IMR-90 (cell line): ENCODE data around the gene SUSD6. TPM values are rescaled to one million over a fixed set of nuclear protein-coding genes. Genes with fewer than 3 reads are reported as not detected.

ENCODE experiments used
- ATAC-seq: fragments of 200-7000 bp; cut with Tn5 transposase; 2 replicates; pipeline ENCODE4 v1.9.1; 2020; ENCODE audit warnings: low read depth, mild to moderate bottlenecking, moderate library complexity
- BruUV-seq: library from RNA; stranded (reverse); fragments of 400-500 nt; replicated peaks from 2 replicates; lab custom pipeline; 2021; lab: Mats Ljungman, UMichigan
- CTCF ChIA-PET: fragments of 300-600 bp; formaldehyde crosslinking; extraction: SDS; loops from one replicate; lab custom pipeline; 2021; ENCODE audit warnings: antibody characterized with exemption; lab: Yijun Ruan, JAX
- POLR2A ChIA-PET: fragments of 300-600 bp; sonication (Branson Sonifier 250); formaldehyde crosslinking; loops from one replicate; lab custom pipeline; 2022; ENCODE audit warnings: antibody characterized with exemption; ENCODE audit not compliant: unreplicated experiment; lab: Charles Lee
- DNase-seq: peaks from one replicate; pipeline ENCODE4 v3.0.0; 2013
- H2AFZ ChIP-seq: replicated peaks from 2 replicates; pipeline ENCODE3; 2013; ENCODE audit warnings: low read length, mild to moderate bottlenecking; ENCODE audit not compliant: poor library complexity
- H2AK5ac ChIP-seq: 2 replicates; pipeline ENCODE4 v1.6.1; 2013; ENCODE audit warnings: low read depth, low read length, inconsistent platforms
- H2AK9ac ChIP-seq: replicated peaks from 2 replicates; pipeline ENCODE3; 2013; ENCODE audit warnings: mild to moderate bottlenecking, low read depth, low read length, moderate library complexity; ENCODE audit not compliant: poor library complexity
- H2BK120ac ChIP-seq: 2 replicates; pipeline ENCODE4 v1.6.1; 2013; ENCODE audit warnings: low read depth, low read length, inconsistent platforms
- H2BK15ac ChIP-seq: 3 replicates; pipeline ENCODE4 v1.6.1; 2013; ENCODE audit warnings: low read depth, low read length, inconsistent platforms
- H2BK20ac ChIP-seq: 2 replicates; pipeline ENCODE4 v1.6.1; 2013; ENCODE audit warnings: low read depth, mild to moderate bottlenecking, inconsistent platforms, low read length, moderate library complexity
- H2BK5ac ChIP-seq: 2 replicates; pipeline ENCODE4 v1.6.1; 2013; ENCODE audit warnings: mild to moderate bottlenecking, low read depth, low read length, inconsistent platforms; ENCODE audit not compliant: poor library complexity, severe bottlenecking
- H3K14ac ChIP-seq: replicated peaks from 2 replicates; pipeline ENCODE4 v1.6.1; 2013; ENCODE audit warnings: low read depth, low read length, inconsistent platforms
- H3K18ac ChIP-seq: 2 replicates; pipeline ENCODE4 v1.6.1; 2013; ENCODE audit warnings: low read depth, low read length, control low read depth
- H3K23ac ChIP-seq: 2 replicates; pipeline ENCODE4 v1.6.1; 2013; ENCODE audit warnings: low read depth, low read length, inconsistent platforms
- H3K27ac ChIP-seq: 2 replicates; pipeline ENCODE4 v1.5.1; 2013; ENCODE audit warnings: mild to moderate bottlenecking, control low read depth, low read length; ENCODE audit not compliant: insufficient read depth
- H3K27me3 ChIP-seq: 2 replicates; pipeline ENCODE4 v1.6.1; 2013; ENCODE audit warnings: low read length; ENCODE audit not compliant: control insufficient read depth, insufficient read depth
- H3K36me3 ChIP-seq: 2 replicates; pipeline ENCODE4 v1.6.1; 2013; ENCODE audit warnings: low read length, mixed read lengths; ENCODE audit not compliant: control insufficient read depth, insufficient read depth
- H3K4ac ChIP-seq: 2 replicates; pipeline ENCODE4 v1.6.1; 2013; ENCODE audit warnings: low read depth, low read length, inconsistent platforms
- H3K4me1 ChIP-seq: 2 replicates; pipeline ENCODE4 v1.6.1; 2013; ENCODE audit warnings: low read length, mixed read lengths; ENCODE audit not compliant: control insufficient read depth, insufficient read depth
- H3K4me2 ChIP-seq: 2 replicates; pipeline ENCODE4 v1.6.1; 2013; ENCODE audit warnings: low read depth, mild to moderate bottlenecking, control low read depth, low read length, moderate library complexity
- H3K4me3 ChIP-seq: 2 replicates; pipeline ENCODE4 v1.5.1; 2013; ENCODE audit warnings: low read depth, mild to moderate bottlenecking, control low read depth, low read length, moderate library complexity; ENCODE audit not compliant: insufficient read depth
- H3K56ac ChIP-seq: 2 replicates; pipeline ENCODE4 v1.6.1; 2013; ENCODE audit warnings: low read length, inconsistent platforms; ENCODE audit not compliant: insufficient read depth; ENCODE audit errors: extremely low read depth
- H3K79me1 ChIP-seq, 2 experiments: 2 replicates each; pipeline ENCODE4 v1.6.1; 2013; ENCODE audit warnings: low read length in 2 of 2, inconsistent platforms in 1 of 2, low read depth in 1 of 2
- H3K9ac ChIP-seq: 2 replicates; pipeline ENCODE4 v1.6.1; 2013; ENCODE audit warnings: low read depth, low read length, control low read depth
- H3K9me1 ChIP-seq: 2 replicates; pipeline ENCODE4 v1.6.1; 2013; ENCODE audit warnings: low read length, inconsistent platforms; ENCODE audit not compliant: insufficient read depth
- H3K9me3 ChIP-seq: 2 replicates; pipeline ENCODE4 v1.6.1; 2013; ENCODE audit warnings: low read length; ENCODE audit not compliant: control insufficient read depth, insufficient read depth
- H4K20me1 ChIP-seq: 2 replicates; pipeline ENCODE4 v1.6.1; 2013; ENCODE audit warnings: low read length, inconsistent platforms; ENCODE audit not compliant: insufficient read depth
- H4K5ac ChIP-seq: 2 replicates; pipeline ENCODE4 v1.6.1; 2013; ENCODE audit warnings: mild to moderate bottlenecking, low read depth, low read length, control low read depth
- H4K8ac ChIP-seq, 2 experiments: 2 replicates each; pipeline ENCODE4 v1.6.1; 2013; ENCODE audit warnings: low read depth in 2 of 2, low read length in 2 of 2, control low read depth in 1 of 2, inconsistent platforms in 1 of 2
- H4K91ac ChIP-seq: 2 replicates; pipeline ENCODE4 v1.6.1; 2013; ENCODE audit warnings: low read depth, low read length, inconsistent platforms; ENCODE audit not compliant: insufficient read depth
- BHLHE40 ChIP-seq: fragments of 150-350 bp; IDR thresholded peaks from 2 replicates; pipeline ENCODE4 v1.6.1; 2016; ENCODE audit warnings: mild to moderate bottlenecking, low read depth, low read length
- CHD1 ChIP-seq: IDR thresholded peaks from 2 replicates; pipeline ENCODE4 v1.6.1; 2012; ENCODE audit warnings: low read depth, low read length, improper control_type of control experiment
- FOS ChIP-seq: fragments of 150-350 bp; IDR thresholded peaks from 2 replicates; pipeline ENCODE4 v1.6.1; 2016; ENCODE audit warnings: low read depth, low read length
- MAFK ChIP-seq: IDR thresholded peaks from 2 replicates; pipeline ENCODE4 v1.6.1; 2012; ENCODE audit warnings: low read depth, low read length, improper control_type of control experiment
- MAZ ChIP-seq: IDR thresholded peaks from 2 replicates; pipeline ENCODE4 v1.6.1; 2012; ENCODE audit warnings: low read depth, mild to moderate bottlenecking, low read length, improper control_type of control experiment, moderate library complexity, borderline replicate concordance
- MXI1 ChIP-seq: IDR thresholded peaks from 2 replicates; pipeline ENCODE4 v1.6.1; 2012; ENCODE audit warnings: low read depth, mild to moderate bottlenecking, low read length, moderate library complexity, borderline replicate concordance
- NFE2L2 ChIP-seq: fragments of 150-350 bp; IDR thresholded peaks from 2 replicates; pipeline ENCODE4 v1.6.1; 2016; ENCODE audit warnings: low read depth, mild to moderate bottlenecking, low read length
- POLR2A ChIP-seq: IDR thresholded peaks from 2 replicates; pipeline ENCODE4 v1.6.1; 2012; ENCODE audit warnings: mild to moderate bottlenecking, low read depth, low read length
- RAD21 ChIP-seq: IDR thresholded peaks from 2 replicates; pipeline ENCODE4 v1.6.1; 2012; ENCODE audit warnings: low read length, improper control_type of control experiment
- RFX5 ChIP-seq: IDR thresholded peaks from 2 replicates; pipeline ENCODE4 v1.8.0; 2012; ENCODE audit warnings: low read depth, mild to moderate bottlenecking, low read length, moderate library complexity
- SMC3 ChIP-seq: fragments of 150-350 bp; IDR thresholded peaks from 2 replicates; pipeline ENCODE4 v1.6.1; 2016; ENCODE audit warnings: low read depth, mild to moderate bottlenecking, antibody characterized with exemption, low read length, moderate library complexity
- WGBS, 2 experiments: methylation state at CpG; one replicate each; pipeline versions ENCODE4 v1.1.5 to v1.1.7; 2013; ENCODE audit warnings: missing lambda C conversion rate in 2 of 2; ENCODE audit not compliant: insufficient read length in 1 of 2; ENCODE audit errors: extremely low coverage in 2 of 2; 5-methylcytosine and 5-hydroxymethylcytosine counted together
- dilution Hi-C: fragments of 300-500 bp; cut with HindIII; formaldehyde crosslinking; loops from one replicate; pipeline ENCODE4 v1.14.3; 2018; ENCODE audit warnings: low sequenced_read_pairs; ENCODE audit not compliant: unreplicated experiment
- in situ Hi-C: fragments of 300-500 bp; cut with MboI; formaldehyde crosslinking; loops from 3 replicates; pipeline ENCODE4 v1.14.3; 2019; ENCODE audit warnings: low sequenced_read_pairs, inconsistent platforms, mixed read lengths
- intact Hi-C: fragments of 100-400 bp; cut with micrococcal nuclease; formaldehyde crosslinking; loops from 2 replicates; pipeline ENCODE4 v1.10.0; 2022
- polyA plus RNA-seq, 3 experiments: library from polyadenylated mRNA; depleted of rRNA; stranded (reverse); fragments of >200 nt; gene quantifications; 2 replicates each; pipeline ENCODE4 v1.2.3, GENCODE V29; 2012; ENCODE audit warnings: low replicate concordance in 1 of 3
- total RNA-seq: library from RNA; depleted of rRNA; stranded (reverse); fragments of >200 nt; gene quantifications from 2 replicates; pipeline ENCODE4 v1.2.3, GENCODE V29; 2012
- TF ChIP-seq, protein P1 (sequence below): fragments of 150-350 bp; IDR thresholded peaks from 2 replicates; pipeline ENCODE4 v1.6.1; 2017; ENCODE audit warnings: mild to moderate bottlenecking, antibody characterized with exemption, low read length, low read depth

SUSD6 gene
- total and polyA plus RNA-seq, 2 of the 4 experiments (the other 2 are of a cell fraction): 2.3 to 10.1 TPM

GRCh38 chr14:69648480-69649451 is 37.4 kb downstream of the SUSD6 start:
- peak overlapping the region; percentile 40; the same call in 1 of the 2 replicates for H2AK5ac ChIP-seq
- peaks cover 42% of the 10 kb centered on the region for H3K9me1 ChIP-seq
- H4K20me1 ChIP-seq: peaks cover 62% of the 10 kb centered on the region
- ChIA-PET POLR2A (interaction anchor here (0.7 kb wide), 1 partner anchor 520 kb away, joined by 3 read pairs; no protein-coding TSS in a partner anchor), CTCF (interaction anchor here (0.6 kb wide), 1 partner anchor 23 kb away, joined by 3 read pairs; no protein-coding TSS in a partner anchor)
- peaks cover 36% of the 10 kb centered on the region for H3K4me1 ChIP-seq
- peak overlapping the region; percentile 67 for H2BK120ac ChIP-seq
- peak overlapping the region; percentile 85 for H2BK20ac ChIP-seq
- no peak overlapping the region for H3K9ac ChIP-seq
- no peak overlapping the region; the same call in 1 of the 2 replicates for H3K56ac ChIP-seq
- H3K4ac ChIP-seq: peak overlapping the region; percentile 57; the same call in 1 of the 2 replicates
- intact Hi-C loops: loop anchor here (5.0 kb wide), 1 partner anchor 36 kb away; the partner anchor contains the start of gene SUSD6
- peak overlapping the region; percentile 50; the same call in 1 of the 2 replicates for H3K27ac ChIP-seq
- WGBS, 2 experiments: no CpG with 5 or more reads among the region's 6 CpGs
- H4K5ac ChIP-seq: no peak overlapping the region
- peak overlapping the region; percentile 26; the same call in 1 of the 2 replicates for H4K91ac ChIP-seq
- H2BK15ac ChIP-seq: peak overlapping the region; percentile 62; the same call in 2 of the 3 replicates
- H3K14ac ChIP-seq: peak overlapping the region; percentile 5
- H4K8ac ChIP-seq: peak overlapping the region in 1 of 2 experiments; percentile 38; a peak in 1 of 4 replicates
- no peak overlapping the region for H3K4me3 ChIP-seq
- H3K79me1 ChIP-seq: peaks cover 43 to 85% of the 10 kb centered on the region in 2 experiments
- H3K4me2 ChIP-seq: peak overlapping the region; percentile 64
- no peaks in the 10 kb centered on the region for H3K27me3 ChIP-seq
- dilution Hi-C loops: no loop called here
- H2BK5ac ChIP-seq: peak overlapping the region; percentile 63
- no peak overlapping the region for H2AFZ ChIP-seq
- in situ Hi-C loops: no loop called here
- no peaks in the 10 kb centered on the region for H3K36me3 ChIP-seq
- peak overlapping the region; percentile 51 for H3K23ac ChIP-seq
- no TSS peak for BruUV-seq
- ATAC-seq: peak; percentile 89
- TF ChIP-seq POLR2A (no peak), MAFK (0 out of 2 replicates have a peak, but pooled peaks have one; percentile 1), CHD1 (no peak), RAD21 (0 out of 2 replicates have a peak, but pooled peaks have one; percentile 7), MAZ (no peak), MXI1 (no peak), FOS (peak; percentile 43; the same call in 1 of the 2 replicates), SMC3 (no peak), RFX5 (no peak), NFE2L2 (no peak), BHLHE40 (no peak)
- TF ChIP-seq, protein P1, sequence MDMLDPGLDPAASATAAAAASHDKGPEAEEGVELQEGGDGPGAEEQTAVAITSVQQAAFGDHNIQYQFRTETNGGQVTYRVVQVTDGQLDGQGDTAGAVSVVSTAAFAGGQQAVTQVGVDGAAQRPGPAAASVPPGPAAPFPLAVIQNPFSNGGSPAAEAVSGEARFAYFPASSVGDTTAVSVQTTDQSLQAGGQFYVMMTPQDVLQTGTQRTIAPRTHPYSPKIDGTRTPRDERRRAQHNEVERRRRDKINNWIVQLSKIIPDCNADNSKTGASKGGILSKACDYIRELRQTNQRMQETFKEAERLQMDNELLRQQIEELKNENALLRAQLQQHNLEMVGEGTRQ: no peak
- no peak overlapping the region for H2AK9ac ChIP-seq
- peak; percentile 93 for DNase-seq
- peak overlapping the region; percentile 10 for H3K18ac ChIP-seq
- no peaks in the 10 kb centered on the region for H3K9me3 ChIP-seq
